Breast epithelium (tissue), 4 donors: ENCODE measurements around the gene AFF3. TPM values are rescaled to one million over a fixed set of nuclear protein-coding genes. Genes with fewer than 3 reads are reported as not detected.

Source experiments
- DNase-seq, 2 donors: peaks; one replicate each; pipeline ENCODE4 v3.0.0-alpha.2; 2019; ENCODE audit warnings: low spot score in 2 of 2
- H3K27ac ChIP-seq, 2 donors: fragments of 200-600 bp; sonication (generic) in 1 of 2; one replicate each; pipeline ENCODE4 v1.5.1; 2016 to 2019; ENCODE audit warnings: mild to moderate bottlenecking in 1 of 2
- H3K27me3 ChIP-seq, 2 donors: fragments of 200-600 bp; sonication (generic) in 1 of 2; one replicate each; pipeline versions ENCODE4 v1.5.1 to v1.6.0; 2017 to 2019; ENCODE audit warnings: control low read depth in 1 of 2, mild to moderate bottlenecking in 1 of 2
- H3K36me3 ChIP-seq: fragments of 200-600 bp; one replicate; pipeline ENCODE4 v1.5.1; 2019
- H3K4me1 ChIP-seq, 2 donors: fragments of 200-600 bp; sonication (generic); one replicate each; pipeline ENCODE4 v1.5.1; 2016 to 2019; ENCODE audit warnings: control low read depth in 1 of 2
- H3K4me3 ChIP-seq, 3 donors: fragments of 200-600 bp; sonication (generic); 1 replicate in 2 of 3; 2 replicates in 1 of 3; pipeline ENCODE4 v1.5.1; 2016 to 2019; ENCODE audit warnings: mild to moderate bottlenecking in 3 of 3, moderate library complexity in 2 of 3
- H3K9me3 ChIP-seq, 2 donors: fragments of 200-600 bp; sonication (generic) in 1 of 2; one replicate each; pipeline ENCODE4 v1.5.1; 2016 to 2019; ENCODE audit warnings: control low read depth in 1 of 2
- CTCF ChIP-seq, 3 donors: fragments of 450-650 bp; IDR thresholded peaks; one replicate each; pipeline ENCODE4 v1.5.1; 2016 to 2017; ENCODE audit warnings: antibody characterized with exemption in 3 of 3, mild to moderate bottlenecking in 3 of 3, moderate library complexity in 3 of 3
- POLR2A ChIP-seq: fragments of 450-650 bp; IDR thresholded peaks from one replicate; pipeline ENCODE4 v1.6.1; 2016; ENCODE audit warnings: antibody characterized with exemption, mild to moderate bottlenecking, moderate library complexity
- POLR2AphosphoS5 ChIP-seq, 3 donors: sonication (generic); formaldehyde crosslinking; IDR thresholded peaks; one replicate each; pipeline ENCODE4 v1.6.1; 2017; ENCODE audit warnings: antibody characterized with exemption in 3 of 3
- intact Hi-C: fragments of 100-400 bp; cut with DNase I; formaldehyde crosslinking; loops from one replicate; pipeline ENCODE4 v1.15.1; 2023; ENCODE audit warnings: low total_unique reads
- total RNA-seq, 3 donors: library from RNA; depleted of rRNA; stranded (reverse); fragments of >200 nt; gene quantifications; one replicate each; pipeline ENCODE4 v1.1.0, GENCODE V29; 2016

AFF3 gene
- total RNA-seq, 3 donors from 2014 or later: 8.2 to 116 (median 63.6) TPM

- intact Hi-C loops: no loop called here
- Histone ChIP-seq H3K4me3 (no peak overlapping the region), H3K9me3 (no peaks in the 10 kb centered on the region), H3K27me3 (no peaks in the 10 kb centered on the region), H3K4me1 (peaks cover 0 to 4% of the 10 kb centered on the region in 2 donors), H3K36me3 (no peaks in the 10 kb centered on the region), H3K27ac (no peak overlapping the region)
- TF ChIP-seq POLR2AphosphoS5 (IDR thresholded peaks at IDR 0.05): no peak
- no peak for TF ChIP-seq POLR2A
- TF ChIP-seq CTCF (IDR thresholded peaks at IDR 0.05): no peak
- DNase-seq: no peak
Measured at GRCh38 chr2:99657691-99658258, 484.6 kb downstream of the AFF3 start.

GRCh38 chr2:99656994-99657393, 485.4 kb downstream of the AFF3 start:
- Histone ChIP-seq H3K4me1 (peaks cover 0 to 3% of the 10 kb centered on the region in 2 donors), H3K9me3 (no peaks in the 10 kb centered on the region), H3K27me3 (no peaks in the 10 kb centered on the region), H3K27ac (peak overlapping the region in 1 of 2 donors; percentile 1), H3K36me3 (no peaks in the 10 kb centered on the region), H3K4me3 (no peak overlapping the region)
- intact Hi-C loops: no loop called here
- TF ChIP-seq POLR2A: no peak
- no peak for TF ChIP-seq CTCF (IDR thresholded peaks at IDR 0.05)
- no peak for TF ChIP-seq POLR2AphosphoS5 (IDR thresholded peaks at IDR 0.05)
- DNase-seq: no peak

GRCh38 chr2:99653433-99653832, 489.0 kb downstream of the AFF3 start:
- TF ChIP-seq CTCF (IDR thresholded peaks at IDR 0.05) (no peak), POLR2A (no peak), POLR2AphosphoS5 (IDR thresholded peaks at IDR 0.05) (no peak)
- no peaks in the 10 kb centered on the region for H3K36me3 ChIP-seq
- no peak for DNase-seq
- peaks cover 0 to 3% of the 10 kb centered on the region in 2 donors for H3K4me1 ChIP-seq
- H3K4me3 ChIP-seq: no peak overlapping the region
- intact Hi-C loops: no loop called here
- H3K9me3 ChIP-seq: no peaks in the 10 kb centered on the region
- no peaks in the 10 kb centered on the region for H3K27me3 ChIP-seq
- H3K27ac ChIP-seq: no peak overlapping the region

GRCh38 chr2:99652862-99653261, 489.5 kb downstream of the AFF3 start:
- Histone ChIP-seq H3K27ac (no peak overlapping the region), H3K9me3 (no peaks in the 10 kb centered on the region), H3K4me3 (no peak overlapping the region), H3K4me1 (peaks cover 0 to 3% of the 10 kb centered on the region in 2 donors), H3K36me3 (no peaks in the 10 kb centered on the region), H3K27me3 (no peaks in the 10 kb centered on the region)
- DNase-seq: no peak
- TF ChIP-seq CTCF (IDR thresholded peaks at IDR 0.05): no peak
- no peak for TF ChIP-seq POLR2A
- no peak for TF ChIP-seq POLR2AphosphoS5 (IDR thresholded peaks at IDR 0.05)
- intact Hi-C loops: no loop called here

- intact Hi-C loops: no loop called here
- TF ChIP-seq CTCF (IDR thresholded peaks at IDR 0.05) (no peak), POLR2A (no peak)
- Histone ChIP-seq H3K27ac (no peak overlapping the region), H3K27me3 (no peaks in the 10 kb centered on the region), H3K36me3 (no peaks in the 10 kb centered on the region), H3K4me3 (no peak overlapping the region), H3K4me1 (peaks cover 0 to 3% of the 10 kb centered on the region in 2 donors), H3K9me3 (no peaks in the 10 kb centered on the region)
- no peak for DNase-seq
Measured at GRCh38 chr2:99651930-99652670, 490.3 kb downstream of the AFF3 start.
